ENCODE data around the gene TUBGCP3. TPM values are rescaled to one million over a fixed set of nuclear protein-coding genes. Genes with fewer than 3 reads are reported as not detected.

TUBGCP3 gene
- total RNA-seq, 4 donors from 2014 or later, result 18.4 to 39.4 (median 27.4) TPM

- no peak for ATAC-seq (ENCODE audit: low FRiP score)
- TF ChIP-seq CTCF (IDR thresholded peaks at IDR 0.05), result no peak
- DNase-seq (ENCODE audit: low spot score), result no peak
These were observed 74.2 kb downstream of the TUBGCP3 start for GRCh38 chr13:112513761-112514160.

- no peak for TF ChIP-seq CTCF (IDR thresholded peaks at IDR 0.05)
- ATAC-seq (ENCODE audit: low FRiP score) (no peak), DNase-seq (ENCODE audit: low spot score) (no peak)
These were observed 76.8 kb downstream of the TUBGCP3 start for GRCh38 chr13:112510987-112511685.

- ATAC-seq (ENCODE audit: low FRiP score), result no peak
These were observed 77.8 kb downstream of the TUBGCP3 start for GRCh38 chr13:112510002-112510780.

GRCh38 chr13:112509190-112509589, 78.8 kb downstream of the TUBGCP3 start:
- ATAC-seq (ENCODE audit: low FRiP score) (no peak), DNase-seq (ENCODE audit: low spot score) (no peak)
- no peak for TF ChIP-seq CTCF (IDR thresholded peaks at IDR 0.05)

More at GRCh38 chr13:112510002-112510780, 77.8 kb downstream of the TUBGCP3 start:
- no peak for TF ChIP-seq CTCF (IDR thresholded peaks at IDR 0.05)
- DNase-seq (ENCODE audit: low spot score), result no peak

- ATAC-seq (ENCODE audit: low FRiP score) (no peak), DNase-seq (ENCODE audit: low spot score) (no peak)
- TF ChIP-seq CTCF (IDR thresholded peaks at IDR 0.05), result no peak
These were observed 81.9 kb downstream of the TUBGCP3 start for GRCh38 chr13:112506046-112506445.

- DNase-seq (ENCODE audit: low spot score) (no peak), ATAC-seq (ENCODE audit: low FRiP score) (no peak)
- TF ChIP-seq CTCF (IDR thresholded peaks at IDR 0.05), result no peak
These were observed 91.8 kb downstream of the TUBGCP3 start for GRCh38 chr13:112496166-112496565.
